ENCODE data around the gene RNF213. TPM values are rescaled to one million over a fixed set of nuclear protein-coding genes. Genes with fewer than 3 reads are reported as not detected.

RNF213 gene
- total RNA-seq, 1 donor from 2014 or later, result 25.6 TPM

GRCh38 chr17:80221351-80222105 is 39.1 kb upstream of the RNF213 start:
- TF ChIP-seq CTCF (IDR thresholded peaks at IDR 0.05; ENCODE audit: borderline replicate concordance), result no peak
- DNase-seq, result no peak
- intact Hi-C loops (cut with micrococcal nuclease), result no loop called here
- Histone ChIP-seq H3K4me1 (peaks cover 30% of the 10 kb centered on the region), H3K36me3 (peaks cover 8% of the 10 kb centered on the region), H3K27ac (replicated peaks) (no peak overlapping the region), H3K9me3 (replicated peaks) (no peaks in the 10 kb centered on the region), H3K4me3 (peak overlapping the region; percentile 98), H3K27me3 (ENCODE audit: low read depth) (no peaks in the 10 kb centered on the region)

- TF ChIP-seq CTCF (IDR thresholded peaks at IDR 0.05; ENCODE audit: borderline replicate concordance), result no peak
- Histone ChIP-seq H3K27ac (replicated peaks) (no peak overlapping the region), H3K4me3 (no peak overlapping the region), H3K4me1 (peaks cover 30% of the 10 kb centered on the region), H3K9me3 (replicated peaks) (no peaks in the 10 kb centered on the region), H3K27me3 (ENCODE audit: low read depth) (no peaks in the 10 kb centered on the region), H3K36me3 (peaks cover 7% of the 10 kb centered on the region)
- intact Hi-C loops (cut with micrococcal nuclease), result no loop called here
- DNase-seq, result no peak
These were observed 38.1 kb upstream of the RNF213 start for GRCh38 chr17:80222376-80223141.

GRCh38 chr17:80223142-80223815 is 37.4 kb upstream of the RNF213 start:
- no peak for DNase-seq
- no peak overlapping the region for H3K27ac ChIP-seq (replicated peaks)
- peaks cover 13% of the 10 kb centered on the region for H3K36me3 ChIP-seq
- peaks cover 30% of the 10 kb centered on the region for H3K4me1 ChIP-seq
- no peak for TF ChIP-seq CTCF (IDR thresholded peaks at IDR 0.05; ENCODE audit: borderline replicate concordance)
- no peaks in the 10 kb centered on the region for H3K9me3 ChIP-seq (replicated peaks)
- no peaks in the 10 kb centered on the region for H3K27me3 ChIP-seq (ENCODE audit: low read depth)
- H3K4me3 ChIP-seq, result no peak overlapping the region
- intact Hi-C loops (cut with micrococcal nuclease), result no loop called here

- peaks cover 20% of the 10 kb centered on the region for H3K36me3 ChIP-seq
- no peaks in the 10 kb centered on the region for H3K9me3 ChIP-seq (replicated peaks)
- H3K4me1 ChIP-seq, result peaks cover 30% of the 10 kb centered on the region
- no peak overlapping the region for H3K27ac ChIP-seq (replicated peaks)
- intact Hi-C loops (cut with micrococcal nuclease), result no loop called here
- no peak overlapping the region for H3K4me3 ChIP-seq
- TF ChIP-seq CTCF (IDR thresholded peaks at IDR 0.05; ENCODE audit: borderline replicate concordance), result no peak
- no peak for DNase-seq
- no peaks in the 10 kb centered on the region for H3K27me3 ChIP-seq (ENCODE audit: low read depth)
These were observed 36.7 kb upstream of the RNF213 start for GRCh38 chr17:80223838-80224497.

- DNase-seq, result no peak
- H3K27ac ChIP-seq (replicated peaks), result no peak overlapping the region
- intact Hi-C loops (cut with micrococcal nuclease), result no loop called here
- no peaks in the 10 kb centered on the region for H3K9me3 ChIP-seq (replicated peaks)
- H3K4me1 ChIP-seq, result peaks cover 23% of the 10 kb centered on the region
- no peak for TF ChIP-seq CTCF (IDR thresholded peaks at IDR 0.05; ENCODE audit: borderline replicate concordance)
- no peaks in the 10 kb centered on the region for H3K27me3 ChIP-seq (ENCODE audit: low read depth)
- H3K36me3 ChIP-seq, result peaks cover 25% of the 10 kb centered on the region
- H3K4me3 ChIP-seq, result no peak overlapping the region
These were observed 36.0 kb upstream of the RNF213 start for GRCh38 chr17:80224683-80225082.

Data from left ventricle myocardium inferior (tissue), 1 donor.